ENCODE measurements around the gene ETV4. TPM values are rescaled to one million over a fixed set of nuclear protein-coding genes. Genes with fewer than 3 reads are reported as not detected.

The ETV4 gene
- polyA plus RNA-seq, 6 donors from 2014 or later, result 0.12 TPM; not detected in 5

GRCh38 chr17:43578699-43579565, 32.8 kb upstream of the ETV4 start:
- peaks cover 23 to 24% (median 23%) of the 10 kb centered on the region in 3 donors for H3K4me1 Mint-ChIP-seq
- ATAC-seq (ENCODE audit: low read depth in 2 of 2), result peak; percentile 89 to 91

GRCh38 chr17:43578404-43578698, 32.2 kb upstream of the ETV4 start:
- DNase-seq (no peak), ATAC-seq (ENCODE audit: low read depth in 2 of 2) (no peak)
- Mint-ChIP-seq H3K27ac (peak overlapping the region; percentile 70 to 97 (median 92)), H3K27me3 (peaks cover 4 to 16% (median 11%) of the 10 kb centered on the region in 3 donors), H3K4me1 (peaks cover 23 to 24% (median 23%) of the 10 kb centered on the region in 3 donors), H3K9me3 (no peaks in the 10 kb centered on the region), H3K36me3 (no peaks in the 10 kb centered on the region), H3K4me3 (peak overlapping the region in 6 of 8 donors; percentile 28 to 78 (median 61))

More at GRCh38 chr17:43578699-43579565, 32.8 kb upstream of the ETV4 start:
- peak; percentile 71 for DNase-seq
- Mint-ChIP-seq H3K9me3 (no peaks in the 10 kb centered on the region), H3K4me3 (peak overlapping the region; percentile 28 to 84 (median 61)), H3K27me3 (peaks cover 9 to 19% (median 17%) of the 10 kb centered on the region in 3 donors), H3K36me3 (no peaks in the 10 kb centered on the region), H3K27ac (peak overlapping the region; percentile 74 to 97 (median 94))

DNA sequence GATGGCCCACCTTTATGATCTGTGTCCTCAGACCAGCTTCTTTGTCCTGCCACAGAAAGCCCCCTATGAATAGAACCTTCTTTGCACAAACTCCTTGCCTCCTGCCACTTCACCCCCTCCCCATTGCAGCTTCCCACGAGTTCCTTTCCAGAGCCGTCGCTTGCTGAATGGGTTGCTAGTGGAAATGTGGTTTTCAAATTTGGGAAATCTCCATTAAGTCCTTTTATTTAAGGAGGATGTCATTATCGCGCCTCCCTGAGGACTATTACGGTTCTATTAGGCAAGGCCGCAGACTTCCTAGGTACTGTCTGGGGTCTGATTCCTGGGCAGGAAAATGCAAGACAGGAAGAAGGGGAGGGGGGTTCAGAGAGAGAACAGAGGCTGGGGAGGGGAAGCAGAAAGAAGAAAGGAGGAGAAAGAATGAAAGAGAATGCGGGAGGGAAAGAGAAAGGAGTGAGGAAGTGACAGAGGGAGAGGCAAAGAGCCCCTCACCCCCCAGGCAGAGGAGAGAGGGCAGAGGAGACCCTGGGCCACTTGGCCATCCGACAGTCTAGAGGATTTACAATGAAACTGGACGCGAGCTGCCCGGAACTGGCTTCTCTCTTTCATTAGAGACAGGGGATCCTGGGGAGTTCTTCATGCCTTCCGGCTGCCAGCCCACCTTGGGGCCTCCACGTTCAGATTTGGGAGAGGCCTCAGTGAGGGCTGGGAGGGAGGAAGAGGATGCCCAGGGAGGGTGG, 31.7 kb upstream of the ETV4 start:
- no peaks in the 10 kb centered on the region for H3K9me3 Mint-ChIP-seq
- H3K4me3 Mint-ChIP-seq, result no peak overlapping the region
- H3K36me3 Mint-ChIP-seq, result no peaks in the 10 kb centered on the region
- peaks cover 4 to 14% (median 10%) of the 10 kb centered on the region in 3 donors for H3K27me3 Mint-ChIP-seq
- no peak for DNase-seq
- peak overlapping the region; percentile 53 to 97 (median 92) for H3K27ac Mint-ChIP-seq
- ATAC-seq (ENCODE audit: low read depth in 2 of 2), result no peak
- H3K4me1 Mint-ChIP-seq, result peaks cover 23 to 24% (median 23%) of the 10 kb centered on the region in 3 donors

DNA sequence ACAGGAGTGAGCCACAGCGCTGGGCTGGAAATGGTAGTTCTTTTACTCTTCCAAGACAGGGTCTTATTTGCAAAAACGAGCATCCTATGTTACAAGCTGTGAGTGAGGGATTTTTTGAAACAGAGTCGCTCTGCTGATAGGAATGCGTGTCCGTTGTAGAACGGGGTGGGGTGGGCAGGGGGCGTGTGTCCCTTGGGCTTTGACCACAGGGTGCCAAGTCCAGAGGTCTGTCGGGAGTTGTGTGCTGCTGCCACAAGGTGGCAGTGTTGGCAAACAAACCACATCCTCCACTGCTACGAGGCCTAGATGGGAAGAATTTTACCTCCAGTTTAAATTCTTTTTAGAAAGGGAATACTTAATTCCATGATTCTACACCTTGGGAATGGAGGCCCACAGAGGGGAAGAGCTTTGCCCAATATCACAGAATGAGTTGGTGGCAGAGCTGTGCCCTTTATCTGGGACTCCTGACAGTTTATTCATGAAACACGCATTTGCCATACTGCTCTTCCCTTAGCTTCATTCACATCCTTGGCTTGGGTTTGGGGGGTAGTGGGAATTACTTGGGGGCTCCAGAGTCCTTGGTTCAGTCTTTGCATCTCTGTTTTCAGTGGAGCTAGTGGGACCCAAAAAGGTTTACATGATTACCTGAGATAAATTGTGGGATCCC, 30.6 kb upstream of the ETV4 start:
- Mint-ChIP-seq H3K27ac (peak overlapping the region in 4 of 6 donors; percentile 59 to 86 (median 68)), H3K36me3 (no peaks in the 10 kb centered on the region), H3K4me1 (peaks cover 19 to 24% (median 23%) of the 10 kb centered on the region in 3 donors), H3K9me3 (no peaks in the 10 kb centered on the region), H3K4me3 (no peak overlapping the region), H3K27me3 (peaks cover 4 to 14% (median 10%) of the 10 kb centered on the region in 3 donors)
- peak in 1 of 2 donors; percentile 35 for ATAC-seq (ENCODE audit: low read depth in 2 of 2)
- DNase-seq, result peak; percentile 57

DNA sequence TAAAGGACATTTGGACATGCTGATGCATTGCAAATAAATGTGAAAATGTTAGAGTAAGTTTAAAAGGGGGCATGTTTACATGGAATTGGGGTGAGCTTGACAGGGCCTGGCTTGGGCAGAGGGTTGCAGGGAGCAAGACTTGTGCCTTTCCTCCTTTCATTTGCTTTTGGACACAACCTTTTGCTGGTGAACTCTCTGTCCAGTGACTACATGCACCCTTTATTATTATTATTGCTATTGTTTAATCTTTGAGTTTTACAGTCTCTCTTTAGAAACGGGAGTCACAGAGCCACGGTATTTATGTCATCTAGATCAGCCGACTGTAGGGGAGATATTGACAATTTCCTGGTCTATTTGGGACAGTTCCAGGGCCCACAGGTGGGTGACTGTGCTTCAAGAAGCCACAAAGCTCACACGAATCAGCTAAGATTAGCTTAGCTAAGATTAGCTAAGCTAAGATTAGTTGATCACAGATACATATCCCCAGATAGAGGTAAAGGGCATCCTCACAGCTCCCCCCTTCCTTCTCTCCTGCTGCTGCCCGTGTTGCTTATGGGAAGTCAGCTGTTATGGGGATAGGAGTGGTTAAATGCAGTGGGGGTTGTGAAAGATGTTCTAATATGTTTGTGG, 28.9 kb upstream of the ETV4 start:
- H3K9me3 Mint-ChIP-seq, result no peaks in the 10 kb centered on the region
- no peak overlapping the region for H3K4me3 Mint-ChIP-seq
- DNase-seq, result no peak
- H3K4me1 Mint-ChIP-seq, result peaks cover 19 to 24% (median 23%) of the 10 kb centered on the region in 3 donors
- H3K27ac Mint-ChIP-seq, result no peak overlapping the region
- ATAC-seq (ENCODE audit: low read depth in 2 of 2), result no peak
- H3K27me3 Mint-ChIP-seq, result peaks cover 4 to 14% (median 10%) of the 10 kb centered on the region in 3 donors
- no peaks in the 10 kb centered on the region for H3K36me3 Mint-ChIP-seq

DNA sequence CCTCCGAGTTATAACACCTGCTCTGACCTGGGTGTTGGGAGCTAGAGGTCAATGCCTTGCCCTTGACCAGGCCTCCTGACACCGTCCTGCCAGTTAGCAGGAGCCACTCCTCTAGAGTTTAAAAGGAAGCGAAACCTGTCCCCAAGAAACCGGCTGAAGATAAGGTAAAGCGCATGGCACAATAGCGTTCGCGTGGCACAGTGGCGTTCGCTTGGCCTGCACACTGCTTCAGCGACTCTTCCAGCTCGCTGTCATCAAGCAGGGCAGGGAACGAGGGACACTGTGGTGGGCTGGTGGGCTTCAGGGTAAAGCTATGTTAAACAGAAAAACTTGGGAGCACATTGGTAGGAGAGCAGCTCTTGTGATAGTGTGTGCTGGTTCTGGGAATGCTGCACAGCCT, 28.2 kb upstream of the ETV4 start:
- Mint-ChIP-seq H3K27ac (peak overlapping the region in 1 of 6 donors; percentile 33), H3K4me1 (peaks cover 14 to 18% (median 18%) of the 10 kb centered on the region in 3 donors), H3K4me3 (peak overlapping the region in 1 of 8 donors; percentile 21), H3K27me3 (peaks cover 9 to 14% (median 10%) of the 10 kb centered on the region in 3 donors), H3K9me3 (no peaks in the 10 kb centered on the region), H3K36me3 (no peaks in the 10 kb centered on the region)
- ATAC-seq (ENCODE audit: low read depth in 2 of 2) (no peak), DNase-seq (no peak)

- Mint-ChIP-seq H3K36me3 (no peaks in the 10 kb centered on the region), H3K9me3 (peaks cover 0 to under 1% (median 0%) of the 10 kb centered on the region in 7 donors)
- ATAC-seq (ENCODE audit: low read depth in 2 of 2), result no peak
These were observed 27.6 kb upstream of the ETV4 start for GRCh38 chr17:43573579-43574321.

DNA sequence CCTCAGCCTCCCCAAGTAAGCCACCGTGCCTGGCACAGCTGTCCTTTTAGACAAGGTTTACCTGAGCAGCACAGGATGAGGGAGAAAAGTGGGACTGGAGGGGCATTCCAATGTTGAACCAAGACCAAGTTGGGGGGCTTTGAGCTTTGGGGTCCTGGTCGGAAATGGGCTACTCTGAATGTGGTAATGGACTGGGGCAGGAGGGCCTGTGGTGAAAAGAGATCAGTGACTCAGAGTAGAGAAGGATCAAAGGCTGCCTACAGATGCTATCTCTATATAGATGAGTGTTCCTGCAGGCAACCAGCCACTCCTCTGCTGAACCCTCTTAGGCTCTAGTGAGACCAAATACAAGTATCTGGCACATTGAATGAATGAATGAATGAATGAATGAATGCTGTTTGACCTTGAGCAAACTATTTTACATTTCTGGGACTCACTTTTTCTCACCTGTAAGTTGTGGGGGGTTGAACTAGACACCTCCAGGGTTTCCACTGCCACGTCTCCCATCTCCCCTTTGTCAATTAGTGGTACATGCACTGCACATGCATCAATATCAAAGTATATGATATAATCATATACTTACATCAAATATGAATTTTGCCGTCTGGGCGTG, 26.3 kb upstream of the ETV4 start:
- Mint-ChIP-seq H3K4me1 (no peaks in the 10 kb centered on the region), H3K27me3 (peaks cover 9 to 14% (median 10%) of the 10 kb centered on the region in 3 donors), H3K9me3 (peaks cover 0 to 5% (median 0%) of the 10 kb centered on the region in 7 donors), H3K4me3 (no peak overlapping the region), H3K27ac (no peak overlapping the region), H3K36me3 (no peaks in the 10 kb centered on the region)
- no peak for DNase-seq
- ATAC-seq (ENCODE audit: low read depth in 2 of 2), result no peak

More at GRCh38 chr17:43573579-43574321, 27.6 kb upstream of the ETV4 start:
- H3K27me3 Mint-ChIP-seq, result peaks cover 9 to 14% (median 10%) of the 10 kb centered on the region in 3 donors
- no peak overlapping the region for H3K27ac Mint-ChIP-seq
- peak overlapping the region in 1 of 8 donors; percentile 21 for H3K4me3 Mint-ChIP-seq
- DNase-seq, result no peak
- peaks cover 8 to 12% (median 12%) of the 10 kb centered on the region in 3 donors for H3K4me1 Mint-ChIP-seq

GRCh38 chr17:43570518-43570928, 24.4 kb upstream of the ETV4 start:
- Mint-ChIP-seq H3K4me3 (no peak overlapping the region), H3K27ac (no peak overlapping the region), H3K9me3 (peaks cover 0 to 5% (median 0%) of the 10 kb centered on the region in 7 donors), H3K27me3 (peaks cover 8 to 14% (median 10%) of the 10 kb centered on the region in 3 donors), H3K36me3 (no peaks in the 10 kb centered on the region), H3K4me1 (no peaks in the 10 kb centered on the region)
- ATAC-seq (ENCODE audit: low read depth in 2 of 2) (no peak), DNase-seq (no peak)

DNA sequence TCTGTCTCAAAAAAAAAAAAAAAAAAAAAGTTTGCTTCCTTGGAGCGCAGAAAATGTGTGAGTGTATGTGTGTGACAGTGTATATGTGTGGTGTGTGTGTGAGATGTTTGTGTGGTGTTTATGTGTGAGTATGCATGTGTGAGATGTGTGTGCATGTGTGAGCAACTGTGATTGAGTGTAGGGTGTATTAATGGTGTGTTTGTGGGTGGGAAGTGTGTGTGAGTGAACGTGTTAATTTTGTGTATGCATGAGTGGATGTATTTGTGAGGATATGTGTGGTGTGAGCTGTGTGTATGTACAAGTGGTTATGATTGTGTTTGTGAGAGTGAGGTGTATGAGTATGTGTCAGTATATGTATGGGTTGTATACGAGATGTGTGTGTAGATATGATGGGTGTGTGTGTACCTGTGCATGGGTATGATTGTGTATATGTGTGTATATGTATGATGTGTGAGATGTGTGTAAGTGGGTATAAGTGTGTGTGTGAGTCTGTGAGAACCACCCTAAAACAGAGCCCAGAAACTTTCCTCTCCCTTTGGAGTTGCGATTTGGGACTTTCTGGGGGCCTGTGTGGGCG, 22.5 kb upstream of the ETV4 start:
- ATAC-seq (ENCODE audit: low read depth in 2 of 2) (no peak), DNase-seq (no peak)
- Mint-ChIP-seq H3K27ac (no peak overlapping the region), H3K9me3 (peaks cover 0 to 5% (median 0%) of the 10 kb centered on the region in 7 donors), H3K36me3 (no peaks in the 10 kb centered on the region), H3K4me1 (no peaks in the 10 kb centered on the region), H3K4me3 (no peak overlapping the region), H3K27me3 (peaks cover 13 to 18% (median 16%) of the 10 kb centered on the region in 3 donors)

DNA sequence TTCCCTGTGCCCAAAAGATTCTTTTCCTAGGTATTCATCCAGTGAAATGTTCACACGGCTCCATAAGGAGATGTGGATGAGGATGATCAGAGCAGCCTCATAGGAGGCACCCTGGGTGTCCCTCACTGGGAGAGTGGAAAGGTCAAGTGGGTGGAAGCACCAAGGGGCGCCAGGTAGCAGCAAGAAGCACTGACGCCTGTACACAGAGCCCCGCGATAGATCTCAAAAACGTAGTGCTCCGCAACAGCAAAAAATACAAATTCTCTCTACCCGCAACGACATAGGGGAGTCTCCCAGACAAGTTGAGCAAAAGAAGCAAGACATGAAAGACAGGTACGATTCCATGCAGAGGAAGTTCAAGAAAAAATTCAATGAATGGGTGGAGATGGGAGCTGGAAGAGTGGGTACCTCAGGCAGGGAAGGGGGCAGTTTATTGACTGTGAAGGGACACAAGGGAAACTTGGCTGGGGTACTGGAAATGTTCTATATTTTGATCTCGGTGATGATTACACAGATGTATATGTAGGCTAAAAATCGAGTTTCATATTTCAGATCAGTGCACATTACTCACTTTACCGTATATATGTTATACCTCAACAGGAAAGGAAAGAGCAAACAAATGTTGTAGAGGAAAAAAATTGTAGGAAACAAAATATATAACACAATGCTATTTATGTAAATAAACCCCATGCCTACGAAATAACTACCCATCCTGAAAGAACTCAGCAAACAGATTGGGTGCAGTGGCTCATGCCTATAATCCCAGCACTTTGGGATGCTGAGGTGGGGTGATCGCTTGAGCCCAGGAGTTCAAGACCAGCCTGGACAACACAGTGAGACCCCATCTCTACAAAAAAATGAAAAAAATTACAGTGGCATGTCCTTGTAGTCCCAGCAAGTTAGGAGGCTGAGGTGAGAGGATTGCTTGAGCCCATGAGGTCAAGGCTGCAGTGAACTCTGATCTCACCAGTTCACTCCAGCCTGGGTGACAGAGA, 17.8 kb upstream of the ETV4 start:
- Mint-ChIP-seq H3K27ac (peak overlapping the region in 1 of 6 donors; percentile 39), H3K9me3 (peaks cover 0 to 5% (median 0%) of the 10 kb centered on the region in 7 donors), H3K27me3 (peaks cover 40 to 57% (median 54%) of the 10 kb centered on the region in 3 donors), H3K4me1 (peaks cover 4 to 5% (median 5%) of the 10 kb centered on the region in 3 donors), H3K36me3 (no peaks in the 10 kb centered on the region), H3K4me3 (no peak overlapping the region)
- no peak for DNase-seq
- no peak for ATAC-seq (ENCODE audit: low read depth in 2 of 2)

Measured in naive B cell (primary cell).